ENCODE data around the gene CENPQ. TPM values are rescaled to one million over a fixed set of nuclear protein-coding genes. Genes with fewer than 3 reads are reported as not detected.

Gene CENPQ
- total RNA-seq, 1 experiment from 2014 or later = 8.6 TPM

GRCh38 chr6:49535795-49536194, 72.6 kb downstream of the CENPQ start:
- DNase-seq (ENCODE audit: extremely low read depth, low read depth) = no peak

- no peak for DNase-seq (ENCODE audit: extremely low read depth, low read depth)
Observed at GRCh38 chr6:49539102-49539501, 75.9 kb downstream of the CENPQ start.

DNA sequence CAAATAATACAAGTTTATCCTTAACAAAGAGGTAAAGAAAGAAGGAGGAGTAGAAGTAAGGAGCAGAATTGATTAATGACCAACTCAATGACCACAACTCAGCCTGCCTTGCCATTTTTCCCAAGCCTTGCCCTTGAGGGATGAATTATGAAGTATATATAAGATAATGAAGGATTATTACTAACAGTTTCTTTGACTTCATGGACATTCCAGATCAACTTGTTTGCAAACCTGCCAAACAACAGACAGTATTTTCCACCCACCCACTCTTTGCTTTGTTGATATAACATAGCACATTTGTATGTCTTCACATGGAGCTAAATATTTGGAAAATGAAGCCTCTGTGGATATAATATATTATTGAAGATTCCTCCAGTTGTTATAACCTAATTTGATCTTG, 77.4 kb downstream of the CENPQ start:
- DNase-seq (ENCODE audit: extremely low read depth, low read depth) = no peak

GRCh38 chr6:49541210-49541724, 78.1 kb downstream of the CENPQ start:
- DNase-seq (ENCODE audit: extremely low read depth, low read depth) = peak; percentile 13

GRCh38 chr6:49541936-49542335, 78.8 kb downstream of the CENPQ start:
- DNase-seq (ENCODE audit: extremely low read depth, low read depth) = no peak

Other genes with a start within 250 kb of the CENPQ start
- 7.1 and 7.5 TPM in 2 replicates for gene MMUT, start 117 bp upstream of the CENPQ start, total RNA-seq (2014; rRNA removed; shearing (Covaris generic))
- not detected in 2 replicates for gene GLYATL3, start 36.6 kb downstream of the CENPQ start, total RNA-seq (2014; rRNA removed; shearing (Covaris generic))
- 0.47 TPM in 1 of 2 replicates, not detected in the other for gene C6orf141, start 87.3 kb downstream of the CENPQ start, total RNA-seq (2014; rRNA removed; shearing (Covaris generic))
- gene RHAG, start 173.5 kb downstream of the CENPQ start, total RNA-seq (2014; rRNA removed; shearing (Covaris generic)) = not detected in 2 replicates